ENCODE results near the gene EPHA10.

EPHA10 gene

DNA sequence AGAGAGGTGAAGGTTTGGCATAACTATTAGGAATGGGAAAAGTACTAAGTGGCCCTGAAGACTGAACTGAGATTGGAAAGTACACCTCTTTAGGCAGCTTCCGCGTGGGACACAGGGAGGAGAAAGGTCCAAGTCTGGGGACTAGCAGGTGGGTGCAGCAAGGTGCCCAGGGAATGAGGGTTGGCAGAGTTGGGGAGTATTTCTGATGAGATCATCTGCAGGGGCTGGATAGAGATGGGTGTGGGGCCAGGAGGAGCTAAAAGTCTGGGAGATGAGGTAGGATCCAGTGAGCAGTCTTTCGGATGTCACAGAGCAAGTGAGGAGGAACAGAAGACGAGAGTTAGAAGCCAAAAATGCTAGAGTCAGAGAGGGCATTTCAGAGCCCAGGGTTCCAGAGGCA, 36.5 kb downstream of the EPHA10 start:
- Histone ChIP-seq H3K27ac (ENCODE audit: low read depth, low read length) (no peak overlapping the region), H3K9ac (ENCODE audit: low read length) (no peak overlapping the region), H3K36me3 (ENCODE audit: low read length) (no peaks in the 10 kb centered on the region), H3F3A (ENCODE audit: insufficient read depth) (no peaks in the 10 kb centered on the region), H2AFZ (ENCODE audit: low read depth, low read length, severe bottlenecking) (no peak overlapping the region), H3K4me2 (ENCODE audit: low read depth, low read length, poor library complexity, severe bottlenecking) (no peak overlapping the region), H3K4me3 (ENCODE audit: insufficient read depth, low read length, poor library complexity, severe bottlenecking) (no peak overlapping the region), H3K9me3 (ENCODE audit: insufficient read depth, low read length) (no peaks in the 10 kb centered on the region), H3K79me2 (ENCODE audit: insufficient read depth, low read length) (no peaks in the 10 kb centered on the region), H3K9me2 (replicated peaks; ENCODE audit: insufficient read depth, low read length) (no peaks in the 10 kb centered on the region), H3K27me3 (ENCODE audit: low read length) (no peaks in the 10 kb centered on the region), H4K20me1 (ENCODE audit: low read depth, low read length) (no peaks in the 10 kb centered on the region)
- TF ChIP-seq, protein P1, sequence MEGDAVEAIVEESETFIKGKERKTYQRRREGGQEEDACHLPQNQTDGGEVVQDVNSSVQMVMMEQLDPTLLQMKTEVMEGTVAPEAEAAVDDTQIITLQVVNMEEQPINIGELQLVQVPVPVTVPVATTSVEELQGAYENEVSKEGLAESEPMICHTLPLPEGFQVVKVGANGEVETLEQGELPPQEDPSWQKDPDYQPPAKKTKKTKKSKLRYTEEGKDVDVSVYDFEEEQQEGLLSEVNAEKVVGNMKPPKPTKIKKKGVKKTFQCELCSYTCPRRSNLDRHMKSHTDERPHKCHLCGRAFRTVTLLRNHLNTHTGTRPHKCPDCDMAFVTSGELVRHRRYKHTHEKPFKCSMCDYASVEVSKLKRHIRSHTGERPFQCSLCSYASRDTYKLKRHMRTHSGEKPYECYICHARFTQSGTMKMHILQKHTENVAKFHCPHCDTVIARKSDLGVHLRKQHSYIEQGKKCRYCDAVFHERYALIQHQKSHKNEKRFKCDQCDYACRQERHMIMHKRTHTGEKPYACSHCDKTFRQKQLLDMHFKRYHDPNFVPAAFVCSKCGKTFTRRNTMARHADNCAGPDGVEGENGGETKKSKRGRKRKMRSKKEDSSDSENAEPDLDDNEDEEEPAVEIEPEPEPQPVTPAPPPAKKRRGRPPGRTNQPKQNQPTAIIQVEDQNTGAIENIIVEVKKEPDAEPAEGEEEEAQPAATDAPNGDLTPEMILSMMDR (IDR thresholded peaks at IDR 0.05; ENCODE audit: insufficient read depth, low read length, poor library complexity, severe bottlenecking) = no peak

DNA sequence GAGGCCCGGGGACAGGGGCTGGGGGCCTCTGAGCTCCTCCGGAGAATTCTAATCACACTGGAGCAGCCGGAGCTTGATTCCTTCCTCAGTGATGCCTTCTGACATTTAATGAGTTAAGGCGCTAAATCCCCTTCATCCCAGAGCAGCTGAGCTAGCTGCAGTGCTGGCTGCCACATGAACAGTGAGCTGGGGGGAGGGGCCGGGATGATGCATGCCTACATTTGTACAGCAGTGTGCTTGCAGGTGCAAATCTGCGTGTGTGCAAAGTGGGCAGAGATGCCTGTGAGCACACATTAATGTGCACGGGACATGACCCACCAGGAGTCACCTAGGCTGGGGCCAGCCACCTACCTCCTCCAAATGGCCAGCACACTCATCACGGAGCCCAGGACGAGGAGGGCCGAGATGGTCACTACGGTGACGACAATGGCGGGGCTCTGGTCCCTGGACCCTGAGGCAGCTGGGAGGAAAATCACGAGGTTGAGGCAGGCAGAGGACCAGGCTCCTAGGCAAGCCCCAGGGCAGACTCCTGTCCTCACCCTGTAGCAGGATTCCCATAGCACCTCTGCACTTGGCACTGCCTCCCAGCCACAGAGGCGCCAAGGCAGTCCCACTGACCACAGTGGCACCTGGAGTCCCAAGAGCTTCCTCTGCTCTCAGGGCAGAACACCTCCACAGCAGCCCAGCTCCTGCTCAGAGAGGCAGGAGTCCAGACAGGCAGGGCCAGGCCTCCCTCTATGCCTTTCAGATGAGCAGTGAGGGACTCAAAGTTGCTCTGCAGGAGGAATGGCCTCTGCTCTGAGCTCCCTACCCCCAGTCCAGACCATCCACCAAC, 38.0 kb downstream of the EPHA10 start:
- Histone ChIP-seq H3F3A (ENCODE audit: insufficient read depth) (no peaks in the 10 kb centered on the region), H3K9ac (ENCODE audit: low read length) (no peak overlapping the region), H2AFZ (ENCODE audit: low read depth, low read length, severe bottlenecking) (no peak overlapping the region), H3K4me3 (ENCODE audit: insufficient read depth, low read length, poor library complexity, severe bottlenecking) (no peak overlapping the region), H3K9me3 (ENCODE audit: insufficient read depth, low read length) (no peaks in the 10 kb centered on the region), H3K36me3 (ENCODE audit: low read length) (no peaks in the 10 kb centered on the region), H3K27ac (ENCODE audit: low read depth, low read length) (no peak overlapping the region), H3K4me2 (ENCODE audit: low read depth, low read length, poor library complexity, severe bottlenecking) (no peak overlapping the region), H3K79me2 (ENCODE audit: insufficient read depth, low read length) (no peaks in the 10 kb centered on the region), H4K20me1 (ENCODE audit: low read depth, low read length) (no peaks in the 10 kb centered on the region), H3K27me3 (ENCODE audit: low read length) (no peaks in the 10 kb centered on the region), H3K9me2 (replicated peaks; ENCODE audit: insufficient read depth, low read length) (no peaks in the 10 kb centered on the region)
- TF ChIP-seq EZH2phosphoT487 (conservative IDR thresholded peaks at IDR 0.05; ENCODE audit: low read length) = no peak
- TF ChIP-seq, protein P1 (IDR thresholded peaks at IDR 0.05; ENCODE audit: insufficient read depth, low read length, poor library complexity, severe bottlenecking) = no peak

DNA sequence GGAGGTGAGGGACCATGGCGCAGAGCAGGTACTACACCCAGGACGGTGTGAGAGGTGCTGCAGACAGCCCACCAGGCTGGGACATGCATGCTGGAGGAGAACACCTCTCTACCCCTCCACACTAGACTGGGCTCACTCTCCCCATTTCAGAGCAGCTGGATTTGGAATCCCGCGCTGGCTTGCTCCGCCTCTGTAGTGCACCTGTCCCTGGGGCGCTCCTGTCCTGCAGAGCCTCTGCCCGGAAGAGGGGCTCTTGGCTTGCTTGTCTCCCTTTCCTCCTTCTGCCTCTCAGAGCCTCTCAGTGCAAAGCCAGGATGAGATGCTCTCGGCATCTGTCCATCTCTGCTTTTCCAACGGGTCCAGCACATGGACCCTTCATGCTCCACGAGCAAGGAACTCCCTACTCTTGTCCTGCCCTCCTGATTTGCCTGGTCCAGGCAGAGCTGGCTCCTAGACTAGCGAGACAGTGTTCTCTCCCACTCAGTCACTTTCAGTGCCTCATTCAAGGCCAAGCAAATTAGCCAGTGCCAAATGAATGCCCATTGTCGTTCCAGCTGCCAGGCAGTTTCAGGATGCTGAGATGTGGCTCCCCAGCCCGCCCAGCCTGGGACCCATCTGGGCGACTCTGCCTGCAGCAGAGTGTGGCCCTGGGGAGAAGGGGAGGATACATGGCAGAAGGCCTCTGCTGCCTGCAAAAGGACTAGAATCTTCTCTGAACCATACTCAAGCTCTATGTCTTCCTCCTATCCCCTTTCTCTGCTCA, 38.9 kb downstream of the EPHA10 start:
- H3K9me3 ChIP-seq (ENCODE audit: insufficient read depth, low read length) = no peaks in the 10 kb centered on the region
- no peak for TF ChIP-seq EZH2phosphoT487 (conservative IDR thresholded peaks at IDR 0.05; ENCODE audit: low read length)
- TF ChIP-seq, protein P1 (IDR thresholded peaks at IDR 0.05; ENCODE audit: insufficient read depth, low read length, poor library complexity, severe bottlenecking) = no peak
- H3K4me2 ChIP-seq (ENCODE audit: low read depth, low read length, poor library complexity, severe bottlenecking) = no peak overlapping the region
- H3K79me2 ChIP-seq (ENCODE audit: insufficient read depth, low read length) = no peaks in the 10 kb centered on the region
- H3K27me3 ChIP-seq (ENCODE audit: low read length) = no peaks in the 10 kb centered on the region
- H3F3A ChIP-seq (ENCODE audit: insufficient read depth) = no peaks in the 10 kb centered on the region
- H3K36me3 ChIP-seq (ENCODE audit: low read length) = no peaks in the 10 kb centered on the region
- H3K9me2 ChIP-seq (replicated peaks; ENCODE audit: insufficient read depth, low read length) = no peaks in the 10 kb centered on the region
- H2AFZ ChIP-seq (ENCODE audit: low read depth, low read length, severe bottlenecking) = no peak overlapping the region
- no peak overlapping the region for H3K27ac ChIP-seq (ENCODE audit: low read depth, low read length)
- no peaks in the 10 kb centered on the region for H4K20me1 ChIP-seq (ENCODE audit: low read depth, low read length)
- no peak overlapping the region for H3K4me3 ChIP-seq (ENCODE audit: insufficient read depth, low read length, poor library complexity, severe bottlenecking)
- H3K9ac ChIP-seq (ENCODE audit: low read length) = no peak overlapping the region

Measured in SU-DHL-6 (cell line).